ENCODE results near the gene NDP. TPM values are rescaled to one million over a fixed set of nuclear protein-coding genes. Genes with fewer than 3 reads are reported as not detected.
A peak's percentile ranks its signal among the peaks of the same experiment; 100 is the strongest.

Gene NDP
- total RNA-seq, 6 donors from 2014 or later = not detected

DNA sequence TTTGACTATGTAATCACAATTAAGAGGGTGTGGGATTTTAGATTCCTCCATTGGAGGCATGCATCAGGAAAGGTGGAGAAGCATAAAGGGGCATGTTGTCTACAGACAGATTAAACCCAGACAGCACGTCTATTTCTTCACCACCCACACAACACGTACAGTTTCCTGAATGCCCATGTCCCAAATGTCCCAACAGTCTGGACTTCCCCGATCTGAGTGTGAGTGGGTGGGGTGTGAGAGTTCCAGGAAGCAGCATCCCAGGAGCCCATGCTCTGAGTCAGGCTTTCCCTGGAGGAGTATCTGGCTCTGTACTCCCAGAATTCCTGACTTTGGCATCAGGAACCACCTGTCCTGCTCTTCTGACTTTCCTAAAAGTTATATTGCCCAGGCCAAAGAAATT lies 30.8 kb upstream of the NDP start:
- peak in 1 of 2 donors; percentile 24 for ATAC-seq (ENCODE audit: low FRiP score in 2 of 2)
- 28 to 36% methylated on average over 2 to 3 of the region's 3 CpGs for WGBS, 2 donors
- H3K27me3 ChIP-seq = no peaks in the 10 kb centered on the region
- DNase-seq = peak in 1 of 2 donors; percentile 25
- no peak overlapping the region for H3K27ac ChIP-seq
- H3K36me3 ChIP-seq = no peaks in the 10 kb centered on the region
- TF ChIP-seq POLR2A (IDR thresholded peaks at IDR 0.05) (no peak), POLR2AphosphoS5 (IDR thresholded peaks at IDR 0.05) (no peak), EP300 (IDR thresholded peaks at IDR 0.05) (no peak)
- TF ChIP-seq, protein P1, sequence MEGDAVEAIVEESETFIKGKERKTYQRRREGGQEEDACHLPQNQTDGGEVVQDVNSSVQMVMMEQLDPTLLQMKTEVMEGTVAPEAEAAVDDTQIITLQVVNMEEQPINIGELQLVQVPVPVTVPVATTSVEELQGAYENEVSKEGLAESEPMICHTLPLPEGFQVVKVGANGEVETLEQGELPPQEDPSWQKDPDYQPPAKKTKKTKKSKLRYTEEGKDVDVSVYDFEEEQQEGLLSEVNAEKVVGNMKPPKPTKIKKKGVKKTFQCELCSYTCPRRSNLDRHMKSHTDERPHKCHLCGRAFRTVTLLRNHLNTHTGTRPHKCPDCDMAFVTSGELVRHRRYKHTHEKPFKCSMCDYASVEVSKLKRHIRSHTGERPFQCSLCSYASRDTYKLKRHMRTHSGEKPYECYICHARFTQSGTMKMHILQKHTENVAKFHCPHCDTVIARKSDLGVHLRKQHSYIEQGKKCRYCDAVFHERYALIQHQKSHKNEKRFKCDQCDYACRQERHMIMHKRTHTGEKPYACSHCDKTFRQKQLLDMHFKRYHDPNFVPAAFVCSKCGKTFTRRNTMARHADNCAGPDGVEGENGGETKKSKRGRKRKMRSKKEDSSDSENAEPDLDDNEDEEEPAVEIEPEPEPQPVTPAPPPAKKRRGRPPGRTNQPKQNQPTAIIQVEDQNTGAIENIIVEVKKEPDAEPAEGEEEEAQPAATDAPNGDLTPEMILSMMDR (IDR thresholded peaks at IDR 0.05) = no peak
- H3K4me3 ChIP-seq = no peak overlapping the region
- H3K4me1 ChIP-seq = no peaks in the 10 kb centered on the region
- H3K9me3 ChIP-seq = no peaks in the 10 kb centered on the region

DNA sequence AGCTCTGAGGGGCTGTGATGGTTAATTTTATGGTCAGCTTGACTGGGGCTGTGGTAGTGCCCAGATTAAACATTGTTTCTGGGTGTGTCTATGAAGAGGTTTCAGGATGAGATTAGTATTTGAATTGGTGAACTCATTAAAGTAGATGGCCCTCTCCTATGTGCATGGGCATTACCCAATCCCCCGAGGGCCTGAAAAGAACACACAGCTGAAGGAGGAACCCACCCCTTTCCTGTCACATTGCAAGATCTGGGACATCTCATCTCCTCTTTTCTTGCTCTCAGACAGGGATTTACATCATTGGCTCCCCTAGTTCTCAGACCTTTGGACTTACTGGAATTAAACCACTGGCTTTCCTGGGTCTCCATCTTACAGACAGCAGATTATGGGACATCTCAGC lies 29.4 kb upstream of the NDP start:
- Histone ChIP-seq H3K27me3 (no peaks in the 10 kb centered on the region), H3K27ac (no peak overlapping the region), H3K36me3 (no peaks in the 10 kb centered on the region), H3K4me1 (no peaks in the 10 kb centered on the region), H3K4me3 (no peak overlapping the region), H3K9me3 (no peaks in the 10 kb centered on the region)
- DNase-seq (peak in 1 of 2 donors; percentile 22), ATAC-seq (ENCODE audit: low FRiP score in 2 of 2) (no peak)
- TF ChIP-seq POLR2A (IDR thresholded peaks at IDR 0.05) = no peak
- no peak for TF ChIP-seq POLR2AphosphoS5 (IDR thresholded peaks at IDR 0.05)
- TF ChIP-seq EP300 (IDR thresholded peaks at IDR 0.05) = no peak
- TF ChIP-seq, protein P1 (IDR thresholded peaks at IDR 0.05) = no peak
- WGBS, 2 donors = 44 to 45% methylated on average over 1 of the region's 1 CpG

DNA sequence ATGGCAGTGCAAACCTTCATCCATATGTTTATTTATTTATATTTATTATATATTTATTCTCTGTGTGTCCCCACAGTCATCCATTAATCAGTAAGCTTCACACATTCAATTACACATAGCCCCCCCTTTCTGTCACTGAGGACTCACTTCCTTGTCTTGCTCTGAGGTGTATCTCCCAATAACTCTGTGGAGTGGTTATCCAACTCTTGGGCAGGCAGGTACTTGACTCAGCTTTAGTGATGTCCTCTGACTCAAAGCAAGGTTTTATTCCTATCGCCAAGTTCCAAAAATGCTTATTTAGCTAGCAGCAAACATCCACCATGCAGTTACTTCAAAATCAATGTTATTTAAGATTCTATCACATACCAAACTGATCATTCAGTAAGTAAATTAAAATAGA lies 25.2 kb upstream of the NDP start:
- no peak for ATAC-seq (ENCODE audit: low FRiP score in 2 of 2)
- 86 to 92% methylated on average over 1 of the region's 1 CpG for WGBS, 2 donors
- H3K4me1 ChIP-seq = no peaks in the 10 kb centered on the region
- H3K4me3 ChIP-seq = no peak overlapping the region
- no peaks in the 10 kb centered on the region for H3K36me3 ChIP-seq
- no peaks in the 10 kb centered on the region for H3K27me3 ChIP-seq
- no peaks in the 10 kb centered on the region for H3K9me3 ChIP-seq
- H3K27ac ChIP-seq = no peak overlapping the region
- no peak for DNase-seq
- no peak for TF ChIP-seq EP300 (IDR thresholded peaks at IDR 0.05)

DNA sequence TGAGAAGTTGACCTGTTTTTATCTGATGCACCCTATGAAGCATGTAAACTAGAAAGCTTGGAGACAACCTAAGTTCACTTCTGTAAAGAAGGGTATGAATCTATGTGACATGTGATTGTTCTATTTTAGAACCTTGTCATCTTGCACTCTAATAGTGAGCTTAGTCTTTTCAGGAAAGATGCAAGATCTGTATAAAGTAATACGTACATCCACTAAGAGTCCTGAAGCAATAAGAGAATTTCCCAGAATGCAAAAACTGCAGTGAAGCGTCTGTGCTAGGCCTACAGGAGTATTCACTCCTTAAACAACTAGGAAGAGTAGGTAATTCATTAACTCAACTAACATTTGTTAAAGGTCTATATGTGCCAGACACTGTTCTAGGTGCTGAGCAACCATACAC lies 23.3 kb upstream of the NDP start:
- no peaks in the 10 kb centered on the region for H3K36me3 ChIP-seq
- no peak overlapping the region for H3K27ac ChIP-seq
- TF ChIP-seq EP300 (IDR thresholded peaks at IDR 0.05) (no peak), POLR2A (IDR thresholded peaks at IDR 0.05) (no peak), POLR2AphosphoS5 (IDR thresholded peaks at IDR 0.05) (no peak)
- TF ChIP-seq, protein P1 (IDR thresholded peaks at IDR 0.05) = no peak
- ATAC-seq (ENCODE audit: low FRiP score in 2 of 2) (no peak), DNase-seq (no peak)
- no peak overlapping the region for H3K4me3 ChIP-seq
- H3K4me1 ChIP-seq = no peaks in the 10 kb centered on the region
- H3K9me3 ChIP-seq = no peaks in the 10 kb centered on the region
- no peaks in the 10 kb centered on the region for H3K27me3 ChIP-seq
- WGBS, 2 donors = 75 to 86% methylated on average over 2 of the region's 2 CpGs

DNA sequence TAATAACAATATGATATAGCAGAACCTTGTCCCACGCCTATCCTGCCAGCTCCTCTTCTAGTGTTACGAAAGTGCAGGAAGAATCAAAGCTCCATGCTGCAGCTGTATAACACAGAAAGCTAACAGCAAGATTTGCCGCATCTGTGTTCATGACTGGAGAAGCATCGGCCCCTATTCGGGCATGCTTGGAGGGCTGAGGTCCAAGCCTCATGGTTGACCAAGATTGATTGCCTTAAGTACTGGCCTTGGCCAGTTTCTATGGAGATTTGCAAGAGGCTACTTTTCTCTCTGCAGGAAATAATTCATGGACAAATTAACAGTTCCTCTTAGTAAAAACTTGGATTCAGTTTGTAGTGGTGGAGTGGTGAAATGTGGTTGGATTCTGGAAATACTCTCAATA lies 12.9 kb upstream of the NDP start:
- DNase-seq (no peak), ATAC-seq (ENCODE audit: low FRiP score in 2 of 2) (no peak)
- H3K27me3 ChIP-seq = no peaks in the 10 kb centered on the region
- H3K4me3 ChIP-seq = no peak overlapping the region
- no peaks in the 10 kb centered on the region for H3K9me3 ChIP-seq
- no peak overlapping the region for H3K27ac ChIP-seq
- no peak for TF ChIP-seq POLR2A (IDR thresholded peaks at IDR 0.05)
- TF ChIP-seq EP300 (IDR thresholded peaks at IDR 0.05) = no peak
- TF ChIP-seq, protein P1 (IDR thresholded peaks at IDR 0.05) = no peak
- H3K4me1 ChIP-seq = no peaks in the 10 kb centered on the region
- WGBS, 2 donors = 84 to 100% methylated on average over 2 to 5 of the region's 5 CpGs
- no peaks in the 10 kb centered on the region for H3K36me3 ChIP-seq
